HL-60/S4 treated with retinoic acid at 250 ng/mL for 4 days and 3 days (cell line): ENCODE measurements around the gene TENM4.

Experiments used
- in situ Hi-C: fragments of 300-500 bp; cut with MboI; formaldehyde crosslinking; loops from 2 replicates; pipeline ENCODE4 v1.7.0; 2022; ENCODE audit warnings: low sequenced_read_pairs

The TENM4 gene

DNA sequence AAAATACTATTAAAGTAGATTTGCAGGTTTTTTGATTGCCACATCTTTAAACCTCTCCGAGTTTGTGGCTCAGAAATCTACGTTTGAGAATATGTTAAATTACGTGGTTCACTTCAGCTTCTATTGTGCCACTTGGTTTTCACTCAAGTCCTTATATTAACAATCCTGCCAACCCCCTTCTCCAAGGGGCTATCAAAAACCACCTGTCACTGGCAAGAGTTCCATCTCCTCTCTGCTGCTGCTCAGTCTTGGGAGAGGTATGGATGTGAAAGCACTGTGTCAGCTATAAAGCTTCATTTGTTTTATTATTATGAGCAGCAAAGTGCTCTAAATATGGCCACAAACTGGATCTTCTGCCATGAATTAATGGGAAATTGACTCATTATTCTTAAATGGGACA is 668.6 kb downstream of the TENM4 start:
- in situ Hi-C loops, result no loop called here

DNA sequence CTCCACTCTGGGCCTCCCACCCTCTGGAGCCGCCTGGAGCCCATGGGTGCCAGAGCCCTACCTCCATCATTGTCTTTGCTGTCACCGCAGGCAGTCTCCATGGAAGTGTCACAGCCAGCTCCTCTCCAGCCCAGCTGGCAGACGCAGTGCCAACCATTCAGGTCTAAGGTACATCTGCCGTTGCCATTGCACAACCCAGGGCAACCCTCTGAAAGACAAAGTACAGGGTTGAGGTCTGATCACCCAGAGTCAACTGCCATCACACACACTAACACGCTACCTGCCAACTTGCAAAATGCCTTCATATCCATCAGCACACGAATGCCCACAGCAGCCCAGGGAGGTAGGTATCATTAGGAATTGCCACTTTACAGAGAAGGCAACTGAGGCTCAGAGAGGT is 669.9 kb downstream of the TENM4 start:
- in situ Hi-C loops, result no loop called here

GRCh38 chr11:78768971-78769370 is 671.9 kb downstream of the TENM4 start:
- in situ Hi-C loops, result no loop called here

DNA sequence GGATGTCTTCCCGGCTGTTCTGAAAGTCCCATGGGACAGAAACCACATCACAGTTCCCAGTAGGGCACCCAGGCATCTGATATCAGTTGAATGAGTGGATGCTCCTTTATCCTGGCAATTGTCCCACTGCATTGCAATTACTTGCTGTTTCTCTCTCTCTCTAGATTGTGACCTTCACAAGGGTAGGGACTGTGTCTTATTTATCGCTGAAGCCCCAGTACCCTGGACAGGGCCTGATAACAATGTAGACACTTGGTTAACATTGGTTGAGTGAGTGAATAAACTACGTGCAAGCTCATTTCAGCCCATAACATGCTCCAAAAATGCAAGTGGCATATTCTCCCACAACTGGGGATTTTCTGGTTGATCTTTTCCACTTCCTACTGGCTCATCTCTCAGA is 672.5 kb downstream of the TENM4 start:
- in situ Hi-C loops, result no loop called here

- in situ Hi-C loops, result no loop called here
Measured at GRCh38 chr11:78767027-78767932, 673.5 kb downstream of the TENM4 start.

- in situ Hi-C loops, result no loop called here
Measured at GRCh38 chr11:78764946-78765345, 675.9 kb downstream of the TENM4 start.

DNA sequence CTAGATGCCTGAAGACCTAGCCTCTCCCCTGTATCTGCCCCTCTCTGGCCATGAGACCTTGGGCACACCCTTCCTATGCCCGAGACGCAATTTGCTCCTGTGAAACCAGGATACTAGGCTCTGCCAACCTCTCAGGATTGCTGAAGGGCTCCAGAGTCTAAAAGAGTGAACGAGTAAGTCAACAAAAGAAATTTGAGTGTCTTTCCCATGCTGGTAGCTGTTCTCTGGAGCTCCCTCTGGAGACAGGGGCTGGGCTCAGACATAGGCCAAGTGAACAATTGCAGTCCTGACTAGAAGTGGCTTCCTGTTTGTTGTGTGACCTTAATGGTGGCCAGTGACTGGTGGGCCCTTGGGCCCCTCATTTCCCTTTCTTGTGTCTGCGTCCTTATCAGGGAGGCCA is 677.2 kb downstream of the TENM4 start:
- in situ Hi-C loops, result no loop called here

DNA sequence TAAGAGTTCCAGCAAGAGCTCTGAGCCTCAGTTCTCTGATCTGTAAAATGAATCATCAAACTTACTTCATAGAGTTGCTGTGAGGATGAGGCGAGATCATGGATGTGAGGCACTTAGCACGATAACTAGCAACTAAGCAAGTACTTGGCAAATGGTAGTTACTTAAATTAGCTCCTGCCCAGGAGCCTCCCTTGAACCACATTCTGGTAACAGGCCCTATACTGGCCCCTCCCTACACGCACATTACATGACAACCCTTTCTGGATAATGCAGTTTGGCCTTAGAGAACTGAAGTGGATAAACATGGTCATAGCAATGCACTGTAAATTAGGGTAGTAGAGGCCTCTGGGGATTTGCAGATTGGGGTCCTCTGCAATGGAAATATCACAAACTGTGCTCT is 678.7 kb downstream of the TENM4 start:
- in situ Hi-C loops, result no loop called here

GRCh38 chr11:78759071-78759470 is 681.8 kb downstream of the TENM4 start:
- in situ Hi-C loops, result no loop called here

DNA sequence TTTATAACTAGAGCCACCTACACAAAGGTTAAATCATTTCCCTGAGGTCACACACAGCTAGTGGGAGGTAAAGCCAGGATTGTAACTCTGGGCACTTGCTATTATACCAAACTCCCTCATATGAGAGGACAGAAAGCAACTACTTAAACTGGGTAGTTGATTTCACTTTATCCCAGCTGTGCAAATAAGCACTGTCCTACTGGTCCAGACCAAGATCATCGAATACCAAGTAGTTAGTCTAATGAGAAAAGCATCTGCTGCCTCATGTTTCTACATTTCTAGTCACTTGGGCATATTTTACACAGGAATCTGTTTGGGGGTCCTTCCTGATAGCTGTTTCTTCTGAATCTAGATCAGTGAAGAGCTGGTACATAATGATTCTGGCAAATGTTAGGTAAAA is 687.5 kb downstream of the TENM4 start:
- in situ Hi-C loops, result no loop called here

DNA sequence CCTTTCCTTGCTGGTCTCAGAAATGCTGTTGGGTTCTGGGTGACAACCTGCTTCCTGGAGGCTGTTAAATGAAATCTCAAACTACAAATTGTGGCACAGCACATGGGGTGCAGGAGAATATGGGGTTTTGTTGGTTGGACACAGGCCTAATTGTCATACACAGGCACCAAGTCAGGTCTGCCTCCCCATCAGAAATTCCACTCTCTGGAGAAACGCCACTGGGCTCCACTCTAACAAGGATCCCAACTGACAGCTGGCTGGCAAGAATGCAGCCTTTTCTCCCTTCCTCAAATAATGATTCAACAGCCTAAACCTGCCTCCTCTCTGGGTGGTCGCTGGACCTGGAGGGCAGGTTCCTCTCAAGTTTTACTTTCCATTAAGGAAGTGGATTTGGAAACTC is 688.3 kb downstream of the TENM4 start:
- in situ Hi-C loops, result no loop called here

DNA sequence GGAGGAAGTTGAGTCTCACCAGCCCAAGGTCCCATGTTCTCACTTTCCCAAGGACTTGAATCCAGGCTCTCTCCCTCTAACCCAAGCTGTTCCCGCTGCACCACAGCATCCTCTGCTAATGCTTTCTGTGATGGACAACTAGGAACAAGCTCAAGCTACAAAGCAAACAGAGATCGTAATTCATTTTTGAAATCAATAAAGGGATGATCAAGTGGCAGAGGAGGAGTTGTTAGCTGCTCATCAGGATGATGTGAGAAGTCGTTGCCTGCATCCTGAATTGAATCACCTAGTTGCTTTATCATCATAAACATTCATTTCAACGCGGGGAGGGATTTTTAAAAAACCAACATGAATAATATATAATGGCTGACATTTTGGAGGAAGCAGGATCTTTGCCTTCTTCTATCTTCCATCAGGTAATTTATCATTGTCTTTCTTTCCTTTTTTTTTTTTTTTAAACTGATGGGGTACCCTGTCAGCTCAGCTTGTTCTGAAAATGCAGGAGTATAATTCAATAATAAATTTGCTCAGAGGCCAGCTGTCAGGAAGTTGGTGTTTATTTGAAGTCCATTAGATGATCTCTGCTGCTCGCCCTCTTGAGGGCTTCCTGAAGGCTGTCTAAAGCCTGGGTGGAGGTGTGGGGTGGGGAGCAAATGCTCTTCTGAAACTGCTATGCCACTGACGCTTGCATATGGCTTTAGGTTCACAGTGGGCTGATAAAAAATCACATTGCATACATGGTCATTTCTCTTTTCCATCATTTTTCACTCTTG is 691.7 kb downstream of the TENM4 start:
- in situ Hi-C loops, result no loop called here

GRCh38 chr11:78744949-78745348 is 695.9 kb downstream of the TENM4 start:
- in situ Hi-C loops, result no loop called here

DNA sequence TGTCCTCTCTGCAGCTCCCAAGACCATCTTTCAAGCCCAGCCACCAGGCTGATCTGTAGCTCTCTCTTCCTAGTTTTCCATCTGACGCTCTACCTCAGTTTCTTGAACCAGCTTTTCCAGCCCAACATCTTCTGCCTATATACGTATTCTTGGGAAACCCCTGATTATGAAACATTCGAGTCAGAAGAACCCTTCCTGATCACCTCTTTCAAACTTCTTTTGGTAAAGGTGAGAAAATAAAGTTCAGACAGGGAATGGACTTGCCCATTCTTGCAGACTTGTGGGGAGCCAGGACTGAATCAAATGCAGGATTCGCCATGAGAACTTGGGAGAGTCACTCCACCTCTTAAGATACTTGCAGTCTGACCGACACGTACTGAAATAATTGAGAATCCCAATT is 696.6 kb downstream of the TENM4 start:
- in situ Hi-C loops, result no loop called here

GRCh38 chr11:78742430-78742829 is 698.4 kb downstream of the TENM4 start:
- in situ Hi-C loops, result no loop called here

DNA sequence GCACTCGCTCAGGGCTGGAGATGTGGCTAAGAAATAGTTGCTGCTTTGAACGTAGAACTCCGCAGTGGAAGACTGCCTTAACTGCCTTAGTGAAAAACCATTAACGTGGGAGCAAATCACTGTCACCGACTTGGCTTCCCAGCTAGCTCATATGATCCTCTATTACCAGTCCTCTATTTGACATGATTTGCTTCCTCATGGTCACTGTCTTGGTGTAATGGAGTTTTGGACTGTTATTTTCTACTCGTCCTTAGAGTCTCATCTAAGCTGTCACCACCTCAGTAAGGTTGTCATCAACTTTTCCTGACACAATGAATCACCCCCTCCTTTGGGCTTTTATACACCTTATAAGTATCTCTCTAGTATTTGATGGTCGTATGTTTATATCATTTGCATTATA is 699.1 kb downstream of the TENM4 start:
- in situ Hi-C loops, result no loop called here

GRCh38 chr11:78740199-78741071 is 700.4 kb downstream of the TENM4 start:
- in situ Hi-C loops, result no loop called here

DNA sequence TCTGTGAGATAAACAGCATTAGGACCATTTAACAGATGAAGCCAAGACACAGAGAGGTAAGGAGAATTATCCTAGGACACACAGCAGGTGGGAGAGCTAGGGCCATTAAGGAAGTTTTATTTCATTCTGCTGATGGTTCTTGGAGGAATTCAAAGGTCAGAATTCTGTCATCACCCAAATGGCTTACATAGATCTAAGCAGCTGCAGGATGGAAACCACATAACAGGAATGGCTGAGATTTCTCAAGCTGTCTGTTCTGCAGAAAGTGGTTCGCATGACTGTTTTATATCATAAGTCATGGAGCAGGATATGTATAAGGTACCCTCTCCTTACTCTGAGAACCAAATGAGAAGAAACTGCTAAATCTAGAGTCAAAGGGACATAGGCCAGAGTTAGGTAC is 702.9 kb downstream of the TENM4 start:
- in situ Hi-C loops, result no loop called here

GRCh38 chr11:78737301-78737700 is 703.5 kb downstream of the TENM4 start:
- in situ Hi-C loops, result no loop called here

- in situ Hi-C loops, result no loop called here
Measured at GRCh38 chr11:78735711-78736110, 705.1 kb downstream of the TENM4 start.

DNA sequence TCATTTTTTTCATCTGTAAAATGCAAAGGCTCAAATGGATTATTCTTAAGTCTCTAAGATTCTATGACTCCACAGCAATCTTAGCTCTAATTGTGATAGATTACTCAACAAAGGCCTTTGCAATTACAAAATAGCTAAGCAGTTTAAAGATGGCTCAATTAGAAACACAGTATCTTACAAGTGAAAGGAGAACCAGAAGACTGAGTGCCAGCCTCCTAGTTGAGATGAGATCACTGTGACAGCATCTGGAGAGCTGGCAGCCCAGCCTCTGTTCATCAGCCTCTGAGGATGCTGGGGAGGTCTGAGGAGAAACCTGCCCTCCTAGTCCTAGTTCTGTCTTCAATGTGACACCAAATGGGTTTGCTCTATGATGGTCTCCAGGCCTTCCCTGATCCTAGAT is 707.8 kb downstream of the TENM4 start:
- in situ Hi-C loops, result no loop called here
